WERI-Rb-1 (cell line): Measurements from ENCODE around the gene KCTD10.
"Not testable (repeated sequence)": the region's sequence is repeated elsewhere in the genome, so short reads cannot be mapped to it uniquely, and the experiment has no call there.

ENCODE experiments used
- DNase-seq: peaks from one replicate; pipeline ENCODE4 v3.0.0-alpha.2; 2020
- H3K27ac ChIP-seq: fragments of 250-450 bp; sonication (Bioruptor Pico); 2 replicates; pipeline ENCODE4 v1.5.1; 2020; ENCODE audit warnings: mild to moderate bottlenecking, moderate library complexity
- H3K27me3 ChIP-seq: fragments of 250-450 bp; sonication (Bioruptor Pico); 2 replicates; pipeline ENCODE4 v1.5.1; 2021; ENCODE audit warnings: mild to moderate bottlenecking, low read depth, moderate library complexity; ENCODE audit not compliant: insufficient read depth, severe bottlenecking
- H3K36me3 ChIP-seq: fragments of 250-450 bp; sonication (Bioruptor Pico); 2 replicates; pipeline ENCODE4 v1.5.1; 2020; ENCODE audit warnings: mild to moderate bottlenecking, moderate library complexity
- H3K4me3 ChIP-seq: 2 replicates; pipeline ENCODE4 v1.5.1; 2011; ENCODE audit warnings: low read depth, mild to moderate bottlenecking, control low read depth, low read length
- H3K9me3 ChIP-seq: fragments of 250-450 bp; sonication (Bioruptor Pico); 2 replicates; pipeline ENCODE4 v1.5.1; 2021; ENCODE audit warnings: mild to moderate bottlenecking, moderate library complexity; ENCODE audit not compliant: severe bottlenecking
- TF ChIP-seq, protein P1 (sequence below): IDR thresholded peaks from 2 replicates; pipeline ENCODE4 v1.5.1; 2011; ENCODE audit warnings: low read depth, mild to moderate bottlenecking, control low read depth, inconsistent platforms, low read length

Gene KCTD10

DNA sequence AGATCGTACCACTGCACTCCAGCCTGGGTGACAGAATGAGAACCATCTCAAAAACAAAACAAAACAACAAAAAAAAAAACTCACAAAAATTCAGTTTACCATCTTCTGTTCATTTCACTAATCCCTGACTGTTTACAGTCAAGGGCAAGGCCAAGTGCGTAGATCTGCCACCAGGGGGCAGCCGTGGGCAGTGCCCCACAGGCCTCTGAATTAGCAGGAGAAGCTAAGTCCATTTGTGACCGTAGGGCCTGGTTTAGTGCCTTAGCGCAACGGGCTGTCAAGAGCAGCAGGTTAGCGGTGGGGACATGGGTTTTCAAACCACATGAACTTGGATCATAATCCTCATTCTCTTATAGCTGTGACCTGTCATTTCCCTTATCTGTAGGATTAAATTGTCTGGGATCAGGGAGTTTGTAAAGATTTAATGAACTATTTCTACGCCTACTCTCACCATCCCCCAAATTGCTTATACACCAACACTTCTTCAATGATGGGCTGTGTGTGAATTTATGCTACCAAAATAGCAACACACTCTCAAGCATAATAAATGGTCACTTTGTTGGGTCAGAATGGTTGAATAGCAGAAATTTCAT, 49.0 kb downstream of the KCTD10 start:
- DNase-seq: peak; percentile 88
- H3K27me3 ChIP-seq: no peaks in the 10 kb centered on the region
- H3K9me3 ChIP-seq: no peaks in the 10 kb centered on the region
- TF ChIP-seq, protein P1, sequence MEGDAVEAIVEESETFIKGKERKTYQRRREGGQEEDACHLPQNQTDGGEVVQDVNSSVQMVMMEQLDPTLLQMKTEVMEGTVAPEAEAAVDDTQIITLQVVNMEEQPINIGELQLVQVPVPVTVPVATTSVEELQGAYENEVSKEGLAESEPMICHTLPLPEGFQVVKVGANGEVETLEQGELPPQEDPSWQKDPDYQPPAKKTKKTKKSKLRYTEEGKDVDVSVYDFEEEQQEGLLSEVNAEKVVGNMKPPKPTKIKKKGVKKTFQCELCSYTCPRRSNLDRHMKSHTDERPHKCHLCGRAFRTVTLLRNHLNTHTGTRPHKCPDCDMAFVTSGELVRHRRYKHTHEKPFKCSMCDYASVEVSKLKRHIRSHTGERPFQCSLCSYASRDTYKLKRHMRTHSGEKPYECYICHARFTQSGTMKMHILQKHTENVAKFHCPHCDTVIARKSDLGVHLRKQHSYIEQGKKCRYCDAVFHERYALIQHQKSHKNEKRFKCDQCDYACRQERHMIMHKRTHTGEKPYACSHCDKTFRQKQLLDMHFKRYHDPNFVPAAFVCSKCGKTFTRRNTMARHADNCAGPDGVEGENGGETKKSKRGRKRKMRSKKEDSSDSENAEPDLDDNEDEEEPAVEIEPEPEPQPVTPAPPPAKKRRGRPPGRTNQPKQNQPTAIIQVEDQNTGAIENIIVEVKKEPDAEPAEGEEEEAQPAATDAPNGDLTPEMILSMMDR: peak; percentile 91
- no peak overlapping the region for H3K4me3 ChIP-seq
- no peaks in the 10 kb centered on the region for H3K36me3 ChIP-seq
- no peak overlapping the region for H3K27ac ChIP-seq

- no peaks in the 10 kb centered on the region for H3K9me3 ChIP-seq
- no peak overlapping the region for H3K4me3 ChIP-seq
- H3K36me3 ChIP-seq: no peaks in the 10 kb centered on the region
- H3K27ac ChIP-seq: no peak overlapping the region; the same call in 1 of the 2 replicates
- TF ChIP-seq, protein P1: no peak
- DNase-seq: no peak
- no peaks in the 10 kb centered on the region for H3K27me3 ChIP-seq
Measured at GRCh38 chr12:109423392-109423791, 53.7 kb downstream of the KCTD10 start.

DNA sequence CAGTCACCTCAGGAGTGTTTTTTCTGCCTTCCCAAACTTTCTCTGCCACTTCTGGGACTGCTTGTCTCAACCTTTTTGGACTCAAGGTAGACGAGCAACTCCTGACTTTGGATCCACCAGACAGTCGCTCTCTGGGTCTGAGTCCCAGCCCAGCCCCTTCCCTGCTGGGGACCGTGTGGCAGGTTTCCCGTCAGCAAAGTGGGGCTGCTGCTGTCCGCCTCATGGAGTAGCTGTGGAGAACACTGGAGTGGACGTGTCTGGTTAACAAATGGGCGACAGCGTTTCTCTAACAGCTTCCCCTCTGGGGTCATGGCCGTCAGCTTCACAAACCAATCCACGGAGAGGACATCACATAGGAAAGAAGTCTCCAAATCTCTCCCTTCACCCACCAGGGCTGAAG, 54.8 kb downstream of the KCTD10 start:
- Histone ChIP-seq H3K9me3 (no peaks in the 10 kb centered on the region), H3K27me3 (no peaks in the 10 kb centered on the region), H3K36me3 (no peaks in the 10 kb centered on the region), H3K27ac (no peak overlapping the region), H3K4me3 (no peak overlapping the region)
- TF ChIP-seq, protein P1: no peak
- no peak for DNase-seq

GRCh38 chr12:109421355-109422087, 55.6 kb downstream of the KCTD10 start:
- Histone ChIP-seq H3K27me3 (no peaks in the 10 kb centered on the region), H3K9me3 (no peaks in the 10 kb centered on the region), H3K4me3 (no peak overlapping the region), H3K27ac (no peak overlapping the region), H3K36me3 (no peaks in the 10 kb centered on the region)
- DNase-seq: no peak
- TF ChIP-seq, protein P1: no peak

GRCh38 chr12:109418848-109419480, 58.1 kb downstream of the KCTD10 start:
- H3K9me3 ChIP-seq: no peaks in the 10 kb centered on the region
- peak overlapping the region; percentile 81 for H3K27ac ChIP-seq
- no peaks in the 10 kb centered on the region for H3K36me3 ChIP-seq
- H3K4me3 ChIP-seq: no peak overlapping the region; the same call in 1 of the 2 replicates
- DNase-seq: peak; percentile 76
- TF ChIP-seq, protein P1: no peak
- no peaks in the 10 kb centered on the region for H3K27me3 ChIP-seq

DNA sequence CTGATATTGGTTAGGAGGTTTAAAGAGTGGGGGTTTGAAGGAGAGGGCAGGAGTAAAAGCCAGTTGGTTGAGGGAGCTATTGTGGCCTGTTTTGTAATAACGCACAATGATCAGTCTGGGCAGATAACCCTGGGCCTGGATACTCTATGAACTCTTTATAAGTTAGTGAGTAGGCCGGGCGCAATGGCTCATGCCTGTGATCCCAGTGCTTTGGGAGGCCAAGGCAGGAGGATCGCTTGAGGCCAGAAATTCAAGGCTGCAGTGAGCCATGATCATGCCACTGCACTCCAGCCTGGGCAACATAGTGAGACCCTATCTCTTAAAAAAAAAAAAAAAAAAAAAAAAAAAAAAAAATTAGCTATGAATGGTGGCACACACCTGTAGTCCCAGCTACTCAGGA, 71.0 kb downstream of the KCTD10 start:
- not testable (repeated sequence) for H3K27me3 ChIP-seq, H3K9me3 ChIP-seq, H3K36me3 ChIP-seq, DNase-seq, H3K4me3 ChIP-seq, H3K27ac ChIP-seq

DNA sequence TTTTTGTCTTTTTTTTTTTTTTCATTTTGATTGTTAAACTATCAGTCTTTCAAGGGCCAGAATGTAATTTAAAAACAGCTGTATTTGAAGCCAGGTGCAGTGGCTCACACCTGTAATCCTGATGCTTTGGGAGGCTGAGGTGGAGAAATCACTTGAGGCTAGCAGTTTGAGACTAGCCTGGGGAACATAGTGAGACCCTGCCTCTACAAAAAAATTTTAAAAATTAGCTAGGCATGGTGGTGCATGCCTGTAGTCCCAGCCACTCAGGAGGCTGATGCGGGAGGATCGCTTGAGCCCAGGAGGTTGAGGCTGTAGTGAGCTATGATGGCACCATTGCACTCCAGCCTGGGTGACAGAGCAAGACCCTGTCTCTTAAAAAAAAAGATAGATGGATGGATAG, 72.3 kb downstream of the KCTD10 start:
- not testable (repeated sequence) for H3K27me3 ChIP-seq, H3K36me3 ChIP-seq, H3K27ac ChIP-seq, DNase-seq, H3K4me3 ChIP-seq, H3K9me3 ChIP-seq
